HepG2 (cell line): ENCODE data around the gene HSDL1. TPM values are rescaled to one million over a fixed set of nuclear protein-coding genes. Genes with fewer than 3 reads are reported as not detected.

ENCODE experiments used
- ARID2 ChIP-seq: sonication (generic); formaldehyde crosslinking; IDR thresholded peaks from 2 replicates; pipeline ENCODE4 v1.8.1; 2022; ENCODE audit warnings: mild to moderate bottlenecking, missing genetic modification reagents, borderline replicate concordance
- E2F5 ChIP-seq: sonication (generic); formaldehyde crosslinking; conservative IDR thresholded peaks from 2 replicates; pipeline ENCODE4 v1.4.0; 2020; ENCODE audit warnings: missing genetic modification reagents
- MED1 ChIP-seq: sonication (generic); formaldehyde crosslinking; IDR thresholded peaks from 2 replicates; pipeline ENCODE4 v1.4.0; 2020; ENCODE audit warnings: missing genetic modification reagents
- TOE1 ChIP-seq: sonication (generic); formaldehyde crosslinking; IDR thresholded peaks from 2 replicates; pipeline ENCODE4 v1.4.0; 2020; ENCODE audit warnings: mild to moderate bottlenecking, missing genetic modification reagents
- ZNF652 ChIP-seq: IDR thresholded peaks from 2 replicates; pipeline ENCODE4 v1.6.1; 2016; ENCODE audit warnings: low read depth, borderline replicate concordance
- polyA plus RNA-seq, 8 experiments: library from polyadenylated mRNA; depleted of rRNA in 3 of 8; stranded (reverse) in 7 of 8; unstranded in 1 of 8; fragments of >200 nt; fragmentation: Illumina TruSeq in 4 of 8; extraction: Trizol in 4 of 8; gene quantifications; 2 replicates each; pipeline versions ENCODE4 v1.2.1 to v1.2.3, GENCODE V29; 2011 to 2016; ENCODE audit warnings: low read depth in 4 of 8, missing spikeins in 1 of 8, mixed read lengths in 1 of 8; ENCODE audit not compliant: insufficient read depth in 1 of 8
- total RNA-seq, 5 experiments: library from RNA; depleted of rRNA; stranded (reverse); fragments of >200 nt; fragmentation: Illumina TruSeq; extraction: Trizol; gene quantifications; 2 replicates each; pipeline ENCODE4 v1.2.3, GENCODE V29; 2016; ENCODE audit warnings: low read depth in 1 of 5
- TF ChIP-seq, protein P1 (sequence below): fragments of 450-650 bp; IDR thresholded peaks from 2 replicates; pipeline ENCODE4 v1.6.1; 2017; ENCODE audit warnings: mild to moderate bottlenecking
- TF ChIP-seq, protein P2 (sequence below): sonication (generic); formaldehyde crosslinking; IDR thresholded peaks from 2 replicates; pipeline ENCODE4 v1.5.1; 2020; ENCODE audit warnings: mild to moderate bottlenecking, moderate library complexity, missing genetic modification reagents

HSDL1 gene
- total and polyA plus RNA-seq, 2 of the 13 experiments (the other 11 are each of a cell fraction or from before 2014, with no cell fraction given) = 49.2 to 49.7 TPM

DNA sequence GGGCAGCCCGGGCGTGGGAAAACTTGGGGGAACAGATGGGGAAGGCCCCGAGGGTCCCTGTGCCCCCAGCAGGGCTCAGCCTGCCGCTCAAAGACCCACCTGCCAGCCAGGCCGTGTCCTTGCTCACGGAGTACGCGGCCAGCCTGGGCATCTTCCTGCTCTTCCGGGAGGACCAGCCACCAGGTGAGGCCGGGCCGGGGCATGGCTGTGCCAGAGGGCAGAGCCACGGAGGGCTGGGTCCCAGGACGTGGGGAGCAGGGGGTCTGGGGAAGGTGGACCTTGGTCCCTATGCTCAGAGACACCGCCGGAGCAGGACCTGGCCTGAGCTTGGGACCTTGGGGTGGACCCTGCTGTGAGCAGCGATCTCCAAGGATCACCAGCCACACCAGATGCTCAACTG is 46.5 kb upstream of the HSDL1 start (continued):
- TF ChIP-seq, protein P1, sequence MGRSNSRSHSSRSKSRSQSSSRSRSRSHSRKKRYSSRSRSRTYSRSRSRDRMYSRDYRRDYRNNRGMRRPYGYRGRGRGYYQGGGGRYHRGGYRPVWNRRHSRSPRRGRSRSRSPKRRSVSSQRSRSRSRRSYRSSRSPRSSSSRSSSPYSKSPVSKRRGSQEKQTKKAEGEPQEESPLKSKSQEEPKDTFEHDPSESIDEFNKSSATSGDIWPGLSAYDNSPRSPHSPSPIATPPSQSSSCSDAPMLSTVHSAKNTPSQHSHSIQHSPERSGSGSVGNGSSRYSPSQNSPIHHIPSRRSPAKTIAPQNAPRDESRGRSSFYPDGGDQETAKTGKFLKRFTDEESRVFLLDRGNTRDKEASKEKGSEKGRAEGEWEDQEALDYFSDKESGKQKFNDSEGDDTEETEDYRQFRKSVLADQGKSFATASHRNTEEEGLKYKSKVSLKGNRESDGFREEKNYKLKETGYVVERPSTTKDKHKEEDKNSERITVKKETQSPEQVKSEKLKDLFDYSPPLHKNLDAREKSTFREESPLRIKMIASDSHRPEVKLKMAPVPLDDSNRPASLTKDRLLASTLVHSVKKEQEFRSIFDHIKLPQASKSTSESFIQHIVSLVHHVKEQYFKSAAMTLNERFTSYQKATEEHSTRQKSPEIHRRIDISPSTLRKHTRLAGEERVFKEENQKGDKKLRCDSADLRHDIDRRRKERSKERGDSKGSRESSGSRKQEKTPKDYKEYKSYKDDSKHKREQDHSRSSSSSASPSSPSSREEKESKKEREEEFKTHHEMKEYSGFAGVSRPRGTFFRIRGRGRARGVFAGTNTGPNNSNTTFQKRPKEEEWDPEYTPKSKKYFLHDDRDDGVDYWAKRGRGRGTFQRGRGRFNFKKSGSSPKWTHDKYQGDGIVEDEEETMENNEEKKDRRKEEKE = no peak
- TF ChIP-seq E2F5 (CRISPR knock-in tag) = no peak
- no peak for TF ChIP-seq TOE1
- TF ChIP-seq ZNF652 (CRISPR knock-in tag) = no peak
- TF ChIP-seq, protein P2, sequence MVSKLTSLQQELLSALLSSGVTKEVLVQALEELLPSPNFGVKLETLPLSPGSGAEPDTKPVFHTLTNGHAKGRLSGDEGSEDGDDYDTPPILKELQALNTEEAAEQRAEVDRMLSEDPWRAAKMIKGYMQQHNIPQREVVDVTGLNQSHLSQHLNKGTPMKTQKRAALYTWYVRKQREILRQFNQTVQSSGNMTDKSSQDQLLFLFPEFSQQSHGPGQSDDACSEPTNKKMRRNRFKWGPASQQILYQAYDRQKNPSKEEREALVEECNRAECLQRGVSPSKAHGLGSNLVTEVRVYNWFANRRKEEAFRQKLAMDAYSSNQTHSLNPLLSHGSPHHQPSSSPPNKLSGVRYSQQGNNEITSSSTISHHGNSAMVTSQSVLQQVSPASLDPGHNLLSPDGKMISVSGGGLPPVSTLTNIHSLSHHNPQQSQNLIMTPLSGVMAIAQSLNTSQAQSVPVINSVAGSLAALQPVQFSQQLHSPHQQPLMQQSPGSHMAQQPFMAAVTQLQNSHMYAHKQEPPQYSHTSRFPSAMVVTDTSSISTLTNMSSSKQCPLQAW = no peak
- TF ChIP-seq MED1 (CRISPR knock-in tag) = no peak
- no peak for TF ChIP-seq ARID2
